HepG2 (cell line): Measurements from ENCODE around the gene DCAF6. TPM values are rescaled to one million over a fixed set of nuclear protein-coding genes. Genes with fewer than 3 reads are reported as not detected.

Experiments used
- ATAD3A ChIP-seq: sonication (generic); formaldehyde crosslinking; IDR thresholded peaks from 2 replicates; pipeline ENCODE4 v1.4.0; 2020; ENCODE audit warnings: missing genetic modification reagents
- FOXA3 ChIP-seq: IDR thresholded peaks from 2 replicates; pipeline ENCODE4 v1.6.1; 2016; ENCODE audit warnings: missing genetic modification reagents, missing compliant biosample characterization
- FOXJ3 ChIP-seq: sonication (generic); formaldehyde crosslinking; IDR thresholded peaks from 2 replicates; pipeline ENCODE4 v1.4.0; 2020; ENCODE audit warnings: missing genetic modification reagents, mild to moderate bottlenecking, borderline replicate concordance
- FOXK2 ChIP-seq: fragments of 450-650 bp; IDR thresholded peaks from 2 replicates; pipeline ENCODE4 v1.6.1; 2016
- HNRNPH1 ChIP-seq: fragments of 200-400 bp; formaldehyde crosslinking; optimal IDR thresholded peaks from 2 replicates; pipeline ENCODE3; 2017; ENCODE audit warnings: mild to moderate bottlenecking, low read depth, low read length
- ISL2 ChIP-seq: sonication (generic); formaldehyde crosslinking; IDR thresholded peaks from 2 replicates; pipeline ENCODE4 v1.5.0; 2020; ENCODE audit warnings: missing genetic modification reagents
- JDP2 ChIP-seq: sonication (generic); formaldehyde crosslinking; IDR thresholded peaks from 2 replicates; pipeline ENCODE4 v1.8.1; 2022; ENCODE audit warnings: missing genetic modification reagents, borderline replicate concordance
- MTF2 ChIP-seq: sonication (generic); formaldehyde crosslinking; IDR thresholded peaks from 2 replicates; pipeline ENCODE4 v1.5.0; 2020; ENCODE audit warnings: missing genetic modification reagents, borderline replicate concordance
- NFRKB ChIP-seq: fragments of 450-650 bp; IDR thresholded peaks from 2 replicates; pipeline ENCODE4 v1.6.1; 2017
- NFYB ChIP-seq: sonication (generic); formaldehyde crosslinking; IDR thresholded peaks from 2 replicates; pipeline ENCODE4 v1.4.0; 2020; ENCODE audit warnings: missing genetic modification reagents
- PAF1 ChIP-seq: IDR thresholded peaks from 2 replicates; pipeline ENCODE4 v1.6.1; 2016; ENCODE audit warnings: missing genetic modification reagents, missing compliant biosample characterization
- PHF8 ChIP-seq: sonication (generic); formaldehyde crosslinking; IDR thresholded peaks from 2 replicates; pipeline ENCODE4 v1.5.0; 2020; ENCODE audit warnings: missing genetic modification reagents
- SMARCE1 ChIP-seq: fragments of 450-650 bp; IDR thresholded peaks from 2 replicates; pipeline ENCODE4 v1.6.1; 2017; ENCODE audit warnings: borderline replicate concordance
- SOX6 ChIP-seq, 2 experiments: fragments of 450-650 bp in 1 of 2; sonication (generic) in 1 of 2; formaldehyde crosslinking in 1 of 2; IDR thresholded peaks; 2 replicates each; pipeline versions ENCODE4 v1.4.0 to v1.6.1; 2017 to 2020; ENCODE audit warnings: antibody characterized with exemption in 1 of 2, mild to moderate bottlenecking in 1 of 2, missing genetic modification reagents in 1 of 2
- STAT5B ChIP-seq: sonication (generic); formaldehyde crosslinking; IDR thresholded peaks from 2 replicates; pipeline ENCODE4 v1.4.0; 2020; ENCODE audit warnings: missing genetic modification reagents
- TRIM24 ChIP-seq: sonication (generic); formaldehyde crosslinking; IDR thresholded peaks from 2 replicates; pipeline ENCODE4 v1.8.0; 2022; ENCODE audit warnings: mild to moderate bottlenecking, missing genetic modification reagents
- ZNF207 ChIP-seq: fragments of 450-650 bp; IDR thresholded peaks from 2 replicates; pipeline ENCODE4 v1.6.1; 2016; ENCODE audit warnings: antibody characterized with exemption, borderline replicate concordance
- ZNF558 ChIP-seq: sonication (generic); formaldehyde crosslinking; IDR thresholded peaks from 2 replicates; pipeline ENCODE4 v1.9.0; 2022; ENCODE audit warnings: mild to moderate bottlenecking, missing genetic modification reagents, borderline replicate concordance
- ZNF572 ChIP-seq: sonication (generic); formaldehyde crosslinking; IDR thresholded peaks from 2 replicates; pipeline ENCODE4 v1.5.1; 2020; ENCODE audit warnings: mild to moderate bottlenecking, missing genetic modification reagents
- polyA plus RNA-seq, 8 experiments: library from polyadenylated mRNA; depleted of rRNA in 3 of 8; stranded (reverse) in 7 of 8; unstranded in 1 of 8; fragments of >200 nt; fragmentation: Illumina TruSeq in 4 of 8; extraction: Trizol in 4 of 8; gene quantifications; 2 replicates each; pipeline versions ENCODE4 v1.2.1 to v1.2.3, GENCODE V29; 2011 to 2016; ENCODE audit warnings: low read depth in 4 of 8, missing spikeins in 1 of 8, mixed read lengths in 1 of 8; ENCODE audit not compliant: insufficient read depth in 1 of 8
- total RNA-seq, 5 experiments: library from RNA; depleted of rRNA; stranded (reverse); fragments of >200 nt; fragmentation: Illumina TruSeq; extraction: Trizol; gene quantifications; 2 replicates each; pipeline ENCODE4 v1.2.3, GENCODE V29; 2016; ENCODE audit warnings: low read depth in 1 of 5
- TF ChIP-seq, protein P1 (sequence below): sonication (generic); formaldehyde crosslinking; IDR thresholded peaks from 2 replicates; pipeline ENCODE4 v1.5.0; 2020; ENCODE audit warnings: missing genetic modification reagents, mild to moderate bottlenecking, borderline replicate concordance
- TF ChIP-seq, protein P2 (sequence below): sonication (generic); formaldehyde crosslinking; IDR thresholded peaks from 2 replicates; pipeline ENCODE4 v1.4.0; 2020; ENCODE audit warnings: low read depth, mild to moderate bottlenecking, missing genetic modification reagents
- TF ChIP-seq, protein P3 (sequence below): sonication (generic); formaldehyde crosslinking; IDR thresholded peaks from 2 replicates; pipeline ENCODE4 v1.4.0; 2020; ENCODE audit warnings: missing genetic modification reagents, borderline replicate concordance
- TF ChIP-seq, protein P4 (sequence below): sonication (generic); formaldehyde crosslinking; IDR thresholded peaks from 2 replicates; pipeline ENCODE4 v1.5.1; 2020; ENCODE audit warnings: mild to moderate bottlenecking, missing genetic modification reagents, borderline replicate concordance

Gene DCAF6
- total and polyA plus RNA-seq, 2 of the 13 experiments (the other 11 are each of a cell fraction or from before 2014, with no cell fraction given): 24.7 to 33.7 TPM

DNA sequence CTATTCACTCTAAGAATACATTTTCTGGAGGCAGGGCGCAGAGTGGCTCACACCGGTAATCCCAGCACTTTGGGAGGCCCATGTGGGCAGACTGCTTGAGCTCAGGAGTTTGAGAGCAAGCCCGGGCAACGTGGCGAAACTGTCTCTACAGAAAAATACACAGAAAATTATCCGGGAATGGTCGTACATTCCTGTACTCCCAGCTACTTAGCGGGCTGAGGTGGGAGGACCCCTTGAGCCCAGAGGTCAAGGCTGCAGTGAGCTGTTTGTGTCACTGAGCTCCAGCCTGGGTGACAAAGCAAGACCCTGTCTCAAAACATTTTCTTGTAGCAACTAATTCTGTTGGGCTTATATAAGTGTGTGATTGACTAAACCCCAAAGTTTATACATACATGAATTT lies 169.8 kb downstream of the DCAF6 start (continued):
- TF ChIP-seq PHF8 (CRISPR knock-in tag): no peak
- TF ChIP-seq NFRKB: no peak
- TF ChIP-seq SMARCE1: no peak
- no peak for TF ChIP-seq TRIM24 (CRISPR knock-in tag)
- TF ChIP-seq HNRNPH1: no peak
- no peak for TF ChIP-seq FOXJ3 (CRISPR knock-in tag)
- no peak for TF ChIP-seq STAT5B (CRISPR knock-in tag)
- no peak for TF ChIP-seq ZNF207
- TF ChIP-seq, protein P1, sequence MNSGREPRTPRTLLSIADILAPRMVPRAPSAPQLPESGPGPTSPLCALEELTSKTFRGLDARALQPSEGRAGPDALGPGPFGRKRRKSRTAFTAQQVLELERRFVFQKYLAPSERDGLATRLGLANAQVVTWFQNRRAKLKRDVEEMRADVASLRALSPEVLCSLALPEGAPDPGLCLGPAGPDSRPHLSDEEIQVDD (CRISPR knock-in tag): no peak
- TF ChIP-seq ATAD3A (CRISPR knock-in tag): no peak
- TF ChIP-seq ZNF572 (CRISPR knock-in tag): no peak
- TF ChIP-seq ISL2: no peak
- TF ChIP-seq, protein P2, sequence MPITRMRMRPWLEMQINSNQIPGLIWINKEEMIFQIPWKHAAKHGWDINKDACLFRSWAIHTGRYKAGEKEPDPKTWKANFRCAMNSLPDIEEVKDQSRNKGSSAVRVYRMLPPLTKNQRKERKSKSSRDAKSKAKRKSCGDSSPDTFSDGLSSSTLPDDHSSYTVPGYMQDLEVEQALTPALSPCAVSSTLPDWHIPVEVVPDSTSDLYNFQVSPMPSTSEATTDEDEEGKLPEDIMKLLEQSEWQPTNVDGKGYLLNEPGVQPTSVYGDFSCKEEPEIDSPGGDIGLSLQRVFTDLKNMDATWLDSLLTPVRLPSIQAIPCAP (CRISPR knock-in tag): no peak
- no peak for TF ChIP-seq PAF1 (CRISPR knock-in tag)
- TF ChIP-seq MTF2 (CRISPR knock-in tag): 0 out of 2 replicates have a peak, but pooled peaks have one; percentile 21
- no peak; the same call in 1 of the 2 replicates for TF ChIP-seq FOXA3 (CRISPR knock-in tag)
- TF ChIP-seq ZNF558 (CRISPR knock-in tag): no peak
- no peak for TF ChIP-seq NFYB (CRISPR knock-in tag)
- TF ChIP-seq, protein P3, sequence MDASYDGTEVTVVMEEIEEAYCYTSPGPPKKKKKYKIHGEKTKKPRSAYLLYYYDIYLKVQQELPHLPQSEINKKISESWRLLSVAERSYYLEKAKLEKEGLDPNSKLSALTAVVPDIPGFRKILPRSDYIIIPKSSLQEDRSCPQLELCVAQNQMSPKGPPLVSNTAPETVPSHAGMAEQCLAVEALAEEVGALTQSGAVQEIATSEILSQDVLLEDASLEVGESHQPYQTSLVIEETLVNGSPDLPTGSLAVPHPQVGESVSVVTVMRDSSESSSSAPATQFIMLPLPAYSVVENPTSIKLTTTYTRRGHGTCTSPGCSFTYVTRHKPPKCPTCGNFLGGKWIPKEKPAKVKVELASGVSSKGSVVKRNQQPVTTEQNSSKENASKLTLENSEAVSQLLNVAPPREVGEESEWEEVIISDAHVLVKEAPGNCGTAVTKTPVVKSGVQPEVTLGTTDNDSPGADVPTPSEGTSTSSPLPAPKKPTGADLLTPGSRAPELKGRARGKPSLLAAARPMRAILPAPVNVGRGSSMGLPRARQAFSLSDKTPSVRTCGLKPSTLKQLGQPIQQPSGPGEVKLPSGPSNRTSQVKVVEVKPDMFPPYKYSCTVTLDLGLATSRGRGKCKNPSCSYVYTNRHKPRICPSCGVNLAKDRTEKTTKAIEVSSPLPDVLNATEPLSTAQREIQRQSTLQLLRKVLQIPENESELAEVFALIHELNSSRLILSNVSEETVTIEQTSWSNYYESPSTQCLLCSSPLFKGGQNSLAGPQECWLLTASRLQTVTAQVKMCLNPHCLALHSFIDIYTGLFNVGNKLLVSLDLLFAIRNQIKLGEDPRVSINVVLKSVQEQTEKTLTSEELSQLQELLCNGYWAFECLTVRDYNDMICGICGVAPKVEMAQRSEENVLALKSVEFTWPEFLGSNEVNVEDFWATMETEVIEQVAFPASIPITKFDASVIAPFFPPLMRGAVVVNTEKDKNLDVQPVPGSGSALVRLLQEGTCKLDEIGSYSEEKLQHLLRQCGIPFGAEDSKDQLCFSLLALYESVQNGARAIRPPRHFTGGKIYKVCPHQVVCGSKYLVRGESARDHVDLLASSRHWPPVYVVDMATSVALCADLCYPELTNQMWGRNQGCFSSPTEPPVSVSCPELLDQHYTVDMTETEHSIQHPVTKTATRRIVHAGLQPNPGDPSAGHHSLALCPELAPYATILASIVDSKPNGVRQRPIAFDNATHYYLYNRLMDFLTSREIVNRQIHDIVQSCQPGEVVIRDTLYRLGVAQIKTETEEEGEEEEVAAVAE (CRISPR knock-in tag): no peak
- TF ChIP-seq FOXK2: no peak
- no peak for TF ChIP-seq JDP2 (CRISPR knock-in tag)
- no peak for TF ChIP-seq SOX6 (IDR thresholded peaks at IDR 0.05)
- TF ChIP-seq SOX6 (CRISPR knock-in tag; IDR thresholded peaks at IDR 0.05): peak; percentile 34
- TF ChIP-seq, protein P4, sequence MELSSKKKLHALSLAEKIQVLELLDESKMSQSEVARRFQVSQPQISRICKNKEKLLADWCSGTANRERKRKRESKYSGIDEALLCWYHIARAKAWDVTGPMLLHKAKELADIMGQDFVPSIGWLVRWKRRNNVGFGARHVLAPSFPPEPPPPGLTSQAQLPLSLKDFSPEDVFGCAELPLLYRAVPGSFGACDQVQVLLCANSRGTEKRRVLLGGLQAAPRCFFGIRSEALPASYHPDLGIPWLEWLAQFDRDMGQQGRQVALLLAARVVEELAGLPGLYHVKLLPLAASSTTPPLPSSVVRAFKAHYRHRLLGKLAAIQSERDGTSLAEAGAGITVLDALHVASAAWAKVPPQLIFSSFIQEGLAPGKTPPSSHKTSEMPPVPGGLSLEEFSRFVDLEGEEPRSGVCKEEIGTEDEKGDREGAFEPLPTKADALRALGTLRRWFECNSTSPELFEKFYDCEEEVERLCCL (CRISPR knock-in tag): no peak
